HepG2 (cell line): ENCODE results near the gene FAM81A. TPM values are rescaled to one million over a fixed set of nuclear protein-coding genes. Genes with fewer than 3 reads are reported as not detected.

Source experiments
- ARID3A ChIP-seq: IDR thresholded peaks from 2 replicates; pipeline ENCODE4 v1.6.1; 2012; ENCODE audit warnings: low read depth, low read length, improper control_type of control experiment
- ATRX ChIP-seq: sonication (generic); formaldehyde crosslinking; IDR thresholded peaks from 2 replicates; pipeline ENCODE4 v1.4.0; 2020; ENCODE audit warnings: missing genetic modification reagents, borderline replicate concordance
- BRCA1 ChIP-seq: sonication (generic); formaldehyde crosslinking; IDR thresholded peaks from 2 replicates; pipeline ENCODE4 v1.4.0; 2020; ENCODE audit warnings: missing genetic modification reagents
- BRD4 ChIP-seq: sonication (generic); formaldehyde crosslinking; IDR thresholded peaks from 2 replicates; pipeline ENCODE4 v1.4.0; 2020; ENCODE audit warnings: missing genetic modification reagents
- CCDC6 ChIP-seq: sonication (generic); formaldehyde crosslinking; IDR thresholded peaks from 2 replicates; pipeline ENCODE4 v1.8.1; 2022; ENCODE audit warnings: mild to moderate bottlenecking, missing genetic modification reagents, moderate library complexity
- EHMT2 ChIP-seq: fragments of 200-600 bp; sonication (generic); IDR thresholded peaks from 2 replicates; pipeline ENCODE4 v1.7.0; 2017; ENCODE audit warnings: antibody characterized with exemption, low read depth, low read length, borderline replicate concordance
- HOXD1 ChIP-seq: sonication (generic); formaldehyde crosslinking; IDR thresholded peaks from 2 replicates; pipeline ENCODE4 v1.5.0; 2020; ENCODE audit warnings: missing genetic modification reagents
- JUN ChIP-seq: sonication (generic); formaldehyde crosslinking; IDR thresholded peaks from 2 replicates; pipeline ENCODE4 v1.4.0; 2020; ENCODE audit warnings: mild to moderate bottlenecking, missing genetic modification reagents
- MXD4 ChIP-seq: IDR thresholded peaks from 2 replicates; pipeline ENCODE4 v1.6.1; 2016; ENCODE audit warnings: mild to moderate bottlenecking, missing biosample characterization, missing genetic modification reagents
- PHB2 ChIP-seq: fragments of 450-650 bp; IDR thresholded peaks from 2 replicates; pipeline ENCODE4 v1.6.1; 2018; ENCODE audit not compliant: partially characterized antibody
- SRSF1 ChIP-seq: fragments of 200-400 bp; formaldehyde crosslinking; optimal IDR thresholded peaks from 2 replicates; pipeline ENCODE3; 2017; ENCODE audit warnings: mild to moderate bottlenecking, low read depth, low read length, moderate library complexity
- SSRP1 ChIP-seq: IDR thresholded peaks from 2 replicates; pipeline ENCODE4 v1.6.1; 2016; ENCODE audit warnings: control low read depth
- ZBTB49 ChIP-seq: sonication (generic); formaldehyde crosslinking; IDR thresholded peaks from 2 replicates; pipeline ENCODE4 v1.4.0; 2020; ENCODE audit warnings: missing genetic modification reagents, borderline replicate concordance
- ZNF33A ChIP-seq: sonication (generic); formaldehyde crosslinking; IDR thresholded peaks from 2 replicates; pipeline ENCODE4 v1.5.1; 2020; ENCODE audit warnings: missing genetic modification reagents, mild to moderate bottlenecking, moderate library complexity, borderline replicate concordance
- ZNF569 ChIP-seq: sonication (generic); formaldehyde crosslinking; IDR thresholded peaks from 2 replicates; pipeline ENCODE4 v1.5.0; 2020; ENCODE audit warnings: mild to moderate bottlenecking, missing genetic modification reagents, moderate library complexity, borderline replicate concordance
- polyA plus RNA-seq, 8 experiments: library from polyadenylated mRNA; depleted of rRNA in 3 of 8; stranded (reverse) in 7 of 8; unstranded in 1 of 8; fragments of >200 nt; fragmentation: Illumina TruSeq in 4 of 8; extraction: Trizol in 4 of 8; gene quantifications; 2 replicates each; pipeline versions ENCODE4 v1.2.1 to v1.2.3, GENCODE V29; 2011 to 2016; ENCODE audit warnings: low read depth in 4 of 8, missing spikeins in 1 of 8, mixed read lengths in 1 of 8; ENCODE audit not compliant: insufficient read depth in 1 of 8
- total RNA-seq, 5 experiments: library from RNA; depleted of rRNA; stranded (reverse); fragments of >200 nt; fragmentation: Illumina TruSeq; extraction: Trizol; gene quantifications; 2 replicates each; pipeline ENCODE4 v1.2.3, GENCODE V29; 2016; ENCODE audit warnings: low read depth in 1 of 5
- TF ChIP-seq, protein P1 (sequence below): sonication (generic); formaldehyde crosslinking; IDR thresholded peaks from 2 replicates; pipeline ENCODE4 v1.4.0; 2020; ENCODE audit warnings: missing genetic modification reagents, mild to moderate bottlenecking, borderline replicate concordance
- TF ChIP-seq, protein P2 (sequence below): IDR thresholded peaks from 2 replicates; pipeline ENCODE4 v1.6.1; 2016; ENCODE audit warnings: missing compliant biosample characterization, missing genetic modification reagents, borderline replicate concordance
- TF ChIP-seq, protein P3 (sequence below): fragments of 450-650 bp; IDR thresholded peaks from 2 replicates; pipeline ENCODE4 v1.6.1; 2016
- TF ChIP-seq, protein P4 (sequence below): sonication (generic); formaldehyde crosslinking; IDR thresholded peaks from 2 replicates; pipeline ENCODE4 v1.4.0; 2020; ENCODE audit warnings: missing genetic modification reagents, borderline replicate concordance

The FAM81A gene
- total and polyA plus RNA-seq, 2 of the 13 experiments (the other 11 are each of a cell fraction or from before 2014, with no cell fraction given) = 0.09 TPM; not detected in 1

DNA sequence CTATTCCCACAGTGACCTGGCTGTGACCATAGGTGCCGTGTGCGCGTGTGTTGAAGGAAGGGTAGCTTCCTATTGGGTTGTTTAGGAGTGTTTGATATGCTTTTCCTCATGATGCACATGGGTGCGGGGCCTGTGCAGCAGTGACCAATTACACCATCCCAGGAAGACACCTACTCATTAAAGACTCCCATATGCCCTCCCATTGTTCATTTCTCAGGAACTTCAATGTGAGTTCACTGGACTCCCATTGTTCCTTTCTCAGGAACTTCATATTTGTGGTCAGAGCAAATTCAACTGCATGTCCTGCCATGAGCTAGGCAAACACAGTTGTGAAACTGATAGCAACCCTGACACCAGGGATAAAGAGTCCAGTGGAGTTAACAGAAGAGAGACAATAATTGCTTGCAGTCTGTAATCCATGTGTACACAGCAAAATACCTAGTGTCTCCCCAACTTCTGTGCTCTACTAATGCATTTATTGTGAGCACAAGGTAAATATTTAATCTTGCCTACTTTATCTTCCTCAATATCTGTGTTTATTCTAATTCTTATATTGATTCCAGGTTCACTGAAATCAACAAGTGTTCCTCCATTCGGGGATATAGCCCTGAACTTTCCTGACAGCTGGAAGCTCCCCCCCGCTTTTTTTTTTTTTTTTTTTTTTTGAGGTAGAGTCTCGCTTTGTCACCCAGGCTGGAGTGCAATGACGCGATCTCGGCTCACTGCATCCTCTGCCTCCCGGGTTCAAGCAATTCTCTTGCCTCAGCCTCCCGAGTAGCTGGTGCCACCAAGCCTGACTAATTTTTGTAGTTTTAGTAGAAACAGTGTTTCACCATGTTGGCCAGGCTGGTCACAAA, 116.1 kb downstream of the FAM81A start (continued):
- no peak for TF ChIP-seq BRD4 (CRISPR knock-in tag)
- no peak for TF ChIP-seq EHMT2
- TF ChIP-seq ATRX (CRISPR knock-in tag) = no peak
- no peak for TF ChIP-seq BRCA1 (CRISPR knock-in tag)
- TF ChIP-seq HOXD1 (CRISPR knock-in tag) = peak; percentile 90
- no peak for TF ChIP-seq PHB2
- TF ChIP-seq ZBTB49 = peak; percentile 42; the same call in 1 of the 2 replicates
- peak; percentile 80 for TF ChIP-seq CCDC6 (CRISPR knock-in tag)
- TF ChIP-seq ZNF569 (CRISPR knock-in tag) = no peak
- 0 out of 2 replicates have a peak, but pooled peaks have one; percentile 59 for TF ChIP-seq MXD4 (CRISPR knock-in tag)
- TF ChIP-seq, protein P1, sequence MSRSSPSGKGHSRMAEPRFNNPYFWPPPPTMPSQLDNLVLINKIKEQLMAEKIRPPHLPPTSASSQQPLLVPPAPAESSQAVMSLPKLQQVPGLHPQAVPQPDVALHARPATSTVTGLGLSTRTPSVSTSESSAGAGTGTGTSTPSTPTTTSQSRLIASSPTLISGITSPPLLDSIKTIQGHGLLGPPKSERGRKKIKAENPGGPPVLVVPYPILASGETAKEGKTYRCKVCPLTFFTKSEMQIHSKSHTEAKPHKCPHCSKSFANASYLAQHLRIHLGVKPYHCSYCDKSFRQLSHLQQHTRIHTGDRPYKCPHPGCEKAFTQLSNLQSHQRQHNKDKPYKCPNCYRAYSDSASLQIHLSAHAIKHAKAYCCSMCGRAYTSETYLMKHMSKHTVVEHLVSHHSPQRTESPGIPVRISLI (CRISPR knock-in tag) = peak; percentile 98
- TF ChIP-seq, protein P2, sequence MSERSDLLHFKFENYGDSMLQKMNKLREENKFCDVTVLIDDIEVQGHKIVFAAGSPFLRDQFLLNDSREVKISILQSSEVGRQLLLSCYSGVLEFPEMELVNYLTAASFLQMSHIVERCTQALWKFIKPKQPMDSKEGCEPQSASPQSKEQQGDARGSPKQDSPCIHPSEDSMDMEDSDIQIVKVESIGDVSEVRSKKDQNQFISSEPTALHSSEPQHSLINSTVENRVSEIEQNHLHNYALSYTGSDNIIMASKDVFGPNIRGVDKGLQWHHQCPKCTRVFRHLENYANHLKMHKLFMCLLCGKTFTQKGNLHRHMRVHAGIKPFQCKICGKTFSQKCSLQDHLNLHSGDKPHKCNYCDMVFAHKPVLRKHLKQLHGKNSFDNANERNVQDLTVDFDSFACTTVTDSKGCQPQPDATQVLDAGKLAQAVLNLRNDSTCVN (CRISPR knock-in tag) = no peak
- TF ChIP-seq, protein P3, sequence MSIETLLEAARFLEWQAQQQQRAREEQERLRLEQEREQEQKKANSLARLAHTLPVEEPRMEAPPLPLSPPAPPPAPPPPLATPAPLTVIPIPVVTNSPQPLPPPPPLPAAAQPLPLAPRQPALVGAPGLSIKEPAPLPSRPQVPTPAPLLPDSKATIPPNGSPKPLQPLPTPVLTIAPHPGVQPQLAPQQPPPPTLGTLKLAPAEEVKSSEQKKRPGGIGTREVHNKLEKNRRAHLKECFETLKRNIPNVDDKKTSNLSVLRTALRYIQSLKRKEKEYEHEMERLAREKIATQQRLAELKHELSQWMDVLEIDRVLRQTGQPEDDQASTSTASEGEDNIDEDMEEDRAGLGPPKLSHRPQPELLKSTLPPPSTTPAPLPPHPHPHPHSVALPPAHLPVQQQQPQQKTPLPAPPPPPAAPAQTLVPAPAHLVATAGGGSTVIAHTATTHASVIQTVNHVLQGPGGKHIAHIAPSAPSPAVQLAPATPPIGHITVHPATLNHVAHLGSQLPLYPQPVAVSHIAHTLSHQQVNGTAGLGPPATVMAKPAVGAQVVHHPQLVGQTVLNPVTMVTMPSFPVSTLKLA = peak; percentile 23; the same call in 1 of the 2 replicates
- TF ChIP-seq ZNF33A = no peak; the same call in 1 of the 2 replicates
- peak; percentile 70; the same call in 1 of the 2 replicates for TF ChIP-seq JUN
- TF ChIP-seq, protein P4, sequence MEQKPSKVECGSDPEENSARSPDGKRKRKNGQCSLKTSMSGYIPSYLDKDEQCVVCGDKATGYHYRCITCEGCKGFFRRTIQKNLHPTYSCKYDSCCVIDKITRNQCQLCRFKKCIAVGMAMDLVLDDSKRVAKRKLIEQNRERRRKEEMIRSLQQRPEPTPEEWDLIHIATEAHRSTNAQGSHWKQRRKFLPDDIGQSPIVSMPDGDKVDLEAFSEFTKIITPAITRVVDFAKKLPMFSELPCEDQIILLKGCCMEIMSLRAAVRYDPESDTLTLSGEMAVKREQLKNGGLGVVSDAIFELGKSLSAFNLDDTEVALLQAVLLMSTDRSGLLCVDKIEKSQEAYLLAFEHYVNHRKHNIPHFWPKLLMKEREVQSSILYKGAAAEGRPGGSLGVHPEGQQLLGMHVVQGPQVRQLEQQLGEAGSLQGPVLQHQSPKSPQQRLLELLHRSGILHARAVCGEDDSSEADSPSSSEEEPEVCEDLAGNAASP = peak; percentile 91
- no peak for TF ChIP-seq SRSF1
- 0 out of 2 replicates have a peak, but pooled peaks have one; percentile 46 for TF ChIP-seq SSRP1 (CRISPR knock-in tag)
- TF ChIP-seq ARID3A = peak; percentile 98
